AG04450 (cell line): Measurements from ENCODE around the gene TVP23A. TPM values are rescaled to one million over a fixed set of nuclear protein-coding genes. Genes with fewer than 3 reads are reported as not detected.
A peak's percentile ranks its signal among the peaks of the same experiment; 100 is the strongest.

Experiments used
- CTCF ChIA-PET: fragments of 300-600, 350-600 bp; formaldehyde crosslinking; extraction: SDS; loops from one replicate; lab custom pipeline; 2022; ENCODE audit warnings: antibody characterized with exemption, inconsistent platforms; lab: Charles Lee
- POLR2A ChIA-PET: fragments of 350-600 bp; formaldehyde crosslinking; extraction: SDS; loops from one replicate; lab custom pipeline; 2021; ENCODE audit warnings: antibody characterized with exemption, inconsistent platforms; lab: Yijun Ruan, JAX
- DNase-seq: peaks from one replicate; pipeline ENCODE4 v3.0.0-alpha.2; 2011; ENCODE audit warnings: low read depth, low spot score
- H3K27ac ChIP-seq: one replicate; pipeline ENCODE4 v1.5.1; 2012; ENCODE audit warnings: low read depth, low read length, control low read depth
- H3K27me3 ChIP-seq: one replicate; pipeline ENCODE4 v1.6.0; 2012; ENCODE audit warnings: low read length; ENCODE audit not compliant: control insufficient read depth, insufficient read depth
- H3K4me3 ChIP-seq: 2 replicates; pipeline ENCODE4 v1.5.1; 2011; ENCODE audit warnings: mild to moderate bottlenecking, low read depth, low read length, control low read depth
- H3K9me3 ChIP-seq: 2 replicates; pipeline ENCODE4 v1.5.1; 2012; ENCODE audit warnings: low read length; ENCODE audit not compliant: control insufficient read depth, insufficient read depth
- CTCF ChIP-seq: IDR thresholded peaks from 2 replicates; pipeline ENCODE4 v1.5.1; 2011; ENCODE audit warnings: low read depth, low read length, control low read depth, inconsistent platforms
- polyA plus RNA-seq: library from polyadenylated mRNA; depleted of rRNA; stranded (reverse); fragments of >200 nt; gene quantifications from 2 replicates; pipeline ENCODE4 v1.2.3, GENCODE V29; 2011

The TVP23A gene
- polyA plus RNA-seq, 1 experiment, result not detected

GRCh38 chr16:10745841-10746240, 72.8 kb downstream of the TVP23A start:
- no peak for TF ChIP-seq CTCF
- Histone ChIP-seq H3K9me3 (no peaks in the 10 kb centered on the region), H3K27me3 (no peaks in the 10 kb centered on the region), H3K4me3 (no peak overlapping the region), H3K27ac (no peak overlapping the region)
- DNase-seq, result no peak
- CTCF ChIA-PET, result interaction anchor here (1.6 kb wide), 1 partner anchor 173 kb away, joined by 5 read pairs; no protein-coding TSS in a partner anchor
- POLR2A ChIA-PET, result interaction anchor here (0.7 kb wide), 1 partner anchor 1509 kb away, joined by 3 read pairs; no protein-coding TSS in a partner anchor

- no peaks in the 10 kb centered on the region for H3K9me3 ChIP-seq
- no peaks in the 10 kb centered on the region for H3K27me3 ChIP-seq
- H3K4me3 ChIP-seq, result peak overlapping the region; percentile 46
- POLR2A ChIA-PET, result interaction anchor here (0.6 to 1.3 kb wide), 7 partner anchors 11 to 228 kb away, joined by 3 to 10 read pairs (median 4); partner anchors contain the start of genes DEXI and EMP2
- CTCF ChIA-PET, result interaction anchor here (0.7 to 2.4 kb wide), 5 partner anchors 173 to 272 kb away, joined by 3 to 18 read pairs (median 3); no protein-coding TSS in a partner anchor
- H3K27ac ChIP-seq, result peak overlapping the region; percentile 77
- DNase-seq, result no peak
- no peak for TF ChIP-seq CTCF
These were observed 74.1 kb downstream of the TVP23A start for GRCh38 chr16:10744370-10745030.

- H3K4me3 ChIP-seq, result peak within 1 kb of the TSS; percentile 79
- no peak for TF ChIP-seq CTCF
- POLR2A ChIA-PET, result interaction anchor here (0.6 to 1.3 kb wide), 7 partner anchors 12 to 227 kb away, joined by 3 to 10 read pairs (median 4); partner anchors contain the start of genes DEXI and EMP2
- H3K27me3 ChIP-seq, result no peaks in the 10 kb centered on the region
- CTCF ChIA-PET, result interaction anchor here (0.7 to 2.4 kb wide), 5 partner anchors 174 to 273 kb away, joined by 3 to 18 read pairs (median 3); no protein-coding TSS in a partner anchor
- peak; percentile 94 for DNase-seq
- no peaks in the 10 kb centered on the region for H3K9me3 ChIP-seq
- H3K27ac ChIP-seq, result peak within 1 kb of the TSS; percentile 98
These were observed 74.8 kb downstream of the TVP23A start, which contains the start of gene NUBP1 for GRCh38 chr16:10743610-10744369. Gene NUBP1, plus strand, starts transcription at chr16:10743842. Its CDS starts 22 bp downstream, at chr16:10743864.

DNA sequence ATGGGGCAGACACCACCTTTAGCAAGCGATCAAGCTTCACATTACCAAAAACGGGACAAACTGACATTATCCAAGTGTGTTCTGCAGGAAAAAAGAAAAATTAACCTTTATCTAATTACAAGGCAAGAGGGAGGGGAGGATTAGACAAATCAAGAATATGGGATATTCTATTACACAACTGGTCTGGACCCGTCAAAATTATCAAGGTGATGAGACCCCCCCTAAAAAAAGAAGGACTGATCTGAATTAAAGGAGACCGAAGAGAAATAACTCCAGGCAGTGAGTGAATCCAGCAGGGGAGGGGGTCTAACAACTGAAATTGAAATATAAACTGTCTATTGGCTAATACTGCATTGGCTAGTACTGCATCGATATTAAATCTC, 75.4 kb downstream of the TVP23A start:
- ChIA-PET POLR2A (no interaction called here), CTCF (interaction anchor here (2.4 kb wide), 1 partner anchor 229 kb away, joined by 18 read pairs; no protein-coding TSS in a partner anchor)
- Histone ChIP-seq H3K9me3 (no peaks in the 10 kb centered on the region), H3K27ac (no peak overlapping the region), H3K4me3 (peak overlapping the region; percentile 79), H3K27me3 (no peaks in the 10 kb centered on the region)
- DNase-seq, result no peak
- TF ChIP-seq CTCF, result no peak
